Sigmoid colon (tissue), 7 donors: ENCODE results near the gene LAMC3. TPM values are rescaled to one million over a fixed set of nuclear protein-coding genes. Genes with fewer than 3 reads are reported as not detected.

Experiments
- DNase-seq: peaks from one replicate; pipeline ENCODE4 v3.0.0-alpha.2; 2019
- H3K27ac ChIP-seq, 4 donors: fragments of 200-600 bp; sonication (generic); one replicate each; pipeline ENCODE4 v1.5.1; 2016 to 2019; ENCODE audit warnings: mild to moderate bottlenecking in 1 of 4
- H3K27me3 ChIP-seq, 3 donors: fragments of 200-600 bp; sonication (generic); one replicate each; pipeline ENCODE4 v1.5.1; 2019; ENCODE audit warnings: mild to moderate bottlenecking in 1 of 3
- H3K36me3 ChIP-seq, 4 donors: fragments of 200-600 bp; sonication (generic); one replicate each; pipeline ENCODE4 v1.5.1; 2016 to 2019
- H3K4me1 ChIP-seq, 4 donors: fragments of 200-600 bp; sonication (generic); one replicate each; pipeline ENCODE4 v1.5.1; 2017 to 2019
- H3K4me3 ChIP-seq, 4 donors: fragments of 200-600 bp; sonication (generic); one replicate each; pipeline ENCODE4 v1.5.1; 2017 to 2019; ENCODE audit warnings: mild to moderate bottlenecking in 2 of 4, moderate library complexity in 1 of 4
- H3K9me3 ChIP-seq, 4 donors: fragments of 200-600 bp in 3 of 4; sonication (generic) in 3 of 4; one replicate each; pipeline versions ENCODE4 v1.5.1 to v1.6.1; 2013 to 2019
- EP300 ChIP-seq, 4 donors: sonication (generic); formaldehyde crosslinking; IDR thresholded peaks; one replicate each; pipeline ENCODE4 v1.6.1; 2017; ENCODE audit warnings: antibody characterized with exemption in 4 of 4
- POLR2A ChIP-seq, 2 donors: fragments of 450-650 bp; IDR thresholded peaks; one replicate each; pipeline ENCODE4 v1.6.1; 2016; ENCODE audit warnings: antibody characterized with exemption in 2 of 2, mild to moderate bottlenecking in 2 of 2, moderate library complexity in 2 of 2
- POLR2AphosphoS5 ChIP-seq, 4 donors: sonication (generic); formaldehyde crosslinking; IDR thresholded peaks; one replicate each; pipeline ENCODE4 v1.6.1; 2017; ENCODE audit warnings: antibody characterized with exemption in 4 of 4
- WGBS, 2 donors: extraction: QIAGEN DNeasy Blood & Tissue Kit; methylation state at CpG; one replicate each; pipeline ENCODE4 v1.1.7; 2013; 5-methylcytosine and 5-hydroxymethylcytosine counted together
- intact Hi-C: fragments of 100-400 bp; cut with DNase I; formaldehyde crosslinking; loops from one replicate; pipeline ENCODE4 v1.15.1; 2023
- polyA plus RNA-seq, 3 donors: library from polyadenylated mRNA; stranded (reverse); fragments of 200-250 nt; gene quantifications; one replicate each; pipeline ENCODE4 v1.2.3, GENCODE V29; 2013
- total RNA-seq, 4 donors: library from RNA; depleted of rRNA; stranded (reverse); fragments of >200 nt; gene quantifications; one replicate each; pipeline ENCODE4 v1.1.0, GENCODE V29; 2016
- TF ChIP-seq, protein P1 (sequence below), 4 experiments: fragments of 450-650 bp in 3 of 4; fragments of 200-600 bp in 1 of 4; IDR thresholded peaks; one replicate each; pipeline ENCODE4 v1.5.1; 2016 to 2019; ENCODE audit warnings: antibody characterized with exemption in 4 of 4, mild to moderate bottlenecking in 3 of 4, moderate library complexity in 2 of 4
- donor health status: healthy with polysubstance abuse.
- donor health status: Bipolar disorder and iron deficiency.
- donor health status: healthy.

Gene LAMC3
- total and polyA plus RNA-seq, 7 donors = under 0.01 to 1.4 (median 0.46) TPM; not detected in 2

DNA sequence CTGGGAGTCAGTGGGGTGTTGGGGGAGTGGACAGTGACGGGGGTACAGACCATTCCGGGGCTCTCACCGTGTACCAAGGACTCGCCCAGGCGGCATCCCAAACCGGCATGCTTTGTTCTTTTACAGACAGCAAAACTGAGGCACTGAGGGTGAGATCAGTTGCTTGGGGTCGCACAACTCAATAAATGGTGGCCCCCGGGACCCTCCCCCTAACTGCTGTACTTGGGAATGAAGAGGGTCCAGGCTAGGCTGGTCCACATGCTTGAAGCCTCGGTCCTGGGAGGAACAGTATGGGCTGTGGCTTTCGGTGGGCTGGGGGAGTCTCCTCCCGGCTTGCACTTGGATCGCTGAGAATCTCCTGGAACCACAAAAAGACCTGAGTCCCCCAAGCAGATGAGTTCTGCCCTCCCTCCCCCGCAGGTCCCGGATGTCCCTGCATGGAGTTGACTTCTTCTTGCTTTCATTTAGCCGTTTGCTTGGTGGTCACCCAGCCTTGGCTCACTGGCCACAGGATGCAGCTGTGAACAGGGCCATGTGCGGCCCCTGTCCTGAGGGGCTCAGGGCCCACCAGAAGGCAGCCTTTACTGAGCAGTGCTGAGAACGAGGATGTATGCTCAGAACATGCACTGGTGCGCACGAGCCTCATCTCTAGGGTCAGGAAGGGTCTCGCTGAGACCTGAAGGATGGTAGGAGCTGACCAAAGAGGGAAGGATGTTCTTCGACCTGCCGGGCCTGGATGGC, 4.2 kb downstream of the LAMC3 start:
- DNase-seq = no peak
- no peak for TF ChIP-seq POLR2AphosphoS5 (IDR thresholded peaks at IDR 0.05)
- no peak for TF ChIP-seq POLR2A (IDR thresholded peaks at IDR 0.05)
- no peak for TF ChIP-seq EP300 (IDR thresholded peaks at IDR 0.05)
- TF ChIP-seq, protein P1, sequence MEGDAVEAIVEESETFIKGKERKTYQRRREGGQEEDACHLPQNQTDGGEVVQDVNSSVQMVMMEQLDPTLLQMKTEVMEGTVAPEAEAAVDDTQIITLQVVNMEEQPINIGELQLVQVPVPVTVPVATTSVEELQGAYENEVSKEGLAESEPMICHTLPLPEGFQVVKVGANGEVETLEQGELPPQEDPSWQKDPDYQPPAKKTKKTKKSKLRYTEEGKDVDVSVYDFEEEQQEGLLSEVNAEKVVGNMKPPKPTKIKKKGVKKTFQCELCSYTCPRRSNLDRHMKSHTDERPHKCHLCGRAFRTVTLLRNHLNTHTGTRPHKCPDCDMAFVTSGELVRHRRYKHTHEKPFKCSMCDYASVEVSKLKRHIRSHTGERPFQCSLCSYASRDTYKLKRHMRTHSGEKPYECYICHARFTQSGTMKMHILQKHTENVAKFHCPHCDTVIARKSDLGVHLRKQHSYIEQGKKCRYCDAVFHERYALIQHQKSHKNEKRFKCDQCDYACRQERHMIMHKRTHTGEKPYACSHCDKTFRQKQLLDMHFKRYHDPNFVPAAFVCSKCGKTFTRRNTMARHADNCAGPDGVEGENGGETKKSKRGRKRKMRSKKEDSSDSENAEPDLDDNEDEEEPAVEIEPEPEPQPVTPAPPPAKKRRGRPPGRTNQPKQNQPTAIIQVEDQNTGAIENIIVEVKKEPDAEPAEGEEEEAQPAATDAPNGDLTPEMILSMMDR (IDR thresholded peaks at IDR 0.05) = no peak
- peaks cover 10 to 49% (median 25%) of the 10 kb centered on the region in 3 donors for H3K27me3 ChIP-seq
- WGBS, 2 donors = 80 to 88% methylated on average over 22 of the region's 22 CpGs
- intact Hi-C loops = no loop called here
- H3K27ac ChIP-seq = no peak overlapping the region
- peaks cover 0 to 11% (median 6%) of the 10 kb centered on the region in 4 donors for H3K4me1 ChIP-seq
- H3K36me3 ChIP-seq = no peaks in the 10 kb centered on the region
- H3K9me3 ChIP-seq = no peaks in the 10 kb centered on the region
- no peak overlapping the region for H3K4me3 ChIP-seq

DNA sequence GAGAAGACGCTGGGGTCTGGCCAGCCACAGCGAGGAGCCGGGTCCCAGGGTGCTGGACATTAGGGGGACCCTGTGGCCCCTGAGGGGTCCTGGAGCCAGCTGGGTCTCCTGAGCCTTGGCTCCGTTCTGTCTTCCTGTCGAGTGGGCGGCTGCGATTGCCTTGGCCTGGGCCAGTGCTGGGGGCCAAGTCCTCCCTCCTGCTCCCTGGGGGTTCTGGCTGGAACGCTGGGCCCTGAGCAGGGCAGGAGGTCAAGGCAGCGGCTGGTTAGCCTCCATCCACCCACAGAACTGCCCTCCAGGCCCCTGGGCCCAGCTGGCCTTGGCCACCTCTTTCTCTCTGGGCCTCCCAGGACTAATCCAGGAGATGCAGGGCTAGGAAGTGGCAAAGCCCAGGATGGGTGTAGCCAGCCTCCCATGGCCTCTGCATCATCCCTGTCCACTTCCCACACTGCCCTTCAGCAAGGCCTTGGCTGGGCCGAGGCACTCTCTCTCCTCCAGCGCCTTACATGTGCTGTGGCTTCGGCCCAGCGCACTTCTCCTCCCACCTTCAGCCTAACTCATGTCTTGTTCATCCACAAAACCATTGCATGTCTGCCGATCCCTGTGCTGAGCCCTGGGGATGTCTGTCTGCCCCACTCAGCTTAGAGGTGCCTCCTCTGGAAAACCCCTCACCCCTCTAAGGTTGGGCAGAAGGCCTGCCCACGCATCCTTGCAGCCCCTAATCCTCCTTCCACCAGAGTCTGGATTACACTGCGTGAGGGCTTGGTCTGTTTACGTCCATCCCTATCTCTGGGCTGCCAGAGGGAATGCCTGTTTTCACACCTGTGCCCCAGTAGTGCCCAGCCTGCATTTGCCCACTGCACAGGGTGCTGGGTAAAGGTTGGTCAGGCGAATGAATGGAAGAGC, 5.0 kb downstream of the LAMC3 start:
- DNase-seq = no peak
- 81 to 82% methylated on average over 18 of the region's 18 CpGs for WGBS, 2 donors
- Histone ChIP-seq H3K27me3 (peaks cover 4 to 41% (median 18%) of the 10 kb centered on the region in 3 donors), H3K9me3 (no peaks in the 10 kb centered on the region), H3K4me3 (no peak overlapping the region), H3K36me3 (no peaks in the 10 kb centered on the region), H3K27ac (no peak overlapping the region), H3K4me1 (peaks cover 0 to 5% (median 4%) of the 10 kb centered on the region in 4 donors)
- no peak for TF ChIP-seq EP300 (IDR thresholded peaks at IDR 0.05)
- TF ChIP-seq, protein P1 (IDR thresholded peaks at IDR 0.05) = no peak
- TF ChIP-seq POLR2AphosphoS5 (IDR thresholded peaks at IDR 0.05) = no peak
- no peak for TF ChIP-seq POLR2A (IDR thresholded peaks at IDR 0.05)
- intact Hi-C loops = no loop called here

DNA sequence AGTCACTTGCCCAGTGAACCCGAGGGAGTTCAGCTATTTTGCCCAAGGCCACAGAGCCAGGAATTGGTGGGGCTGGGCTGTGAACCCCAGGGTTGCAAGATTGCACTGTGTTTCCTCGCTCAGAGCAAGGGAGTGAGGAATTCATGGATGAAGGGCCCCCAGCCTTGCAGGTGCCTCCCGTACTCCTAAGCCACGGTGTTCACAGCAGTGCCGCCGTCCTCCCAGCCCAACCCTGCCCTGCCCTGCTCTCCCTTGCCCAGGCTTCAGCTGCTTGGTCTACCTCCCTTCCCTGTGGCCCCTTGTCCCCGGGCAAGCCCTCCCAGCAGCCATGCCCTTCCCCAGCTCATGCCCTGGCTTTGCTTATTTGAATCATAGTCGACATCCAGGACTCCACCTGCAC, 6.1 kb downstream of the LAMC3 start:
- Histone ChIP-seq H3K27me3 (peaks cover 0 to 30% (median 8%) of the 10 kb centered on the region in 3 donors), H3K4me3 (no peak overlapping the region), H3K36me3 (no peaks in the 10 kb centered on the region), H3K9me3 (no peaks in the 10 kb centered on the region), H3K27ac (no peak overlapping the region), H3K4me1 (peaks cover 0 to 3% (median 0%) of the 10 kb centered on the region in 4 donors)
- TF ChIP-seq POLR2AphosphoS5 (IDR thresholded peaks at IDR 0.05) (no peak), POLR2A (IDR thresholded peaks at IDR 0.05) (no peak), EP300 (IDR thresholded peaks at IDR 0.05) (no peak)
- TF ChIP-seq, protein P1 (IDR thresholded peaks at IDR 0.05) = no peak
- intact Hi-C loops = no loop called here
- WGBS, 2 donors = 54 to 83% methylated on average over 8 of the region's 8 CpGs
- DNase-seq = no peak

DNA sequence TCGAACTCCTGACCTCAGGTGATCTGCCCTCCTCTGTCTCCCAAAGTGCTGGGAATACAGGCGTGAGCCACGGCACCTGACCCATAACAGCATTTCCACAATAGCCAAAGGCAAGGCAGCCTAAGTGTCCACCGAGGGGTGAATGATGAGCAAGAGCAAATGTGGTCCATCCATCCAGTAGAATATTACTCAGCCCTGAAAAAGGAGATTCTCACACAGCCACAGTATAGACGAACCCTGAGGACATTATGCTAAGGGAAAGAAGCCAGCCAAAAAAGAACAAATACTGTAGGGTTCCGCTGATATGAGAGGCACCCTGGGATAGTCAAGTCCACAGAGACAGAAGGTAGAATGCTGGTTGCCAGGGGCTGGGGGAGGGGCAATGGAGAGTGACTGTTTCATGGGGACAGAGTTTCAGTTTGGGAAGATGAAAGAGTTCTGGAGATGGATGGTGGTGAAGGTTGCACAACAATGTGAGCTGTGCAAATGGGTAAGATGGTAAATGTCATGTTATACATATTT, 7.0 kb downstream of the LAMC3 start:
- DNase-seq = no peak
- no peaks in the 10 kb centered on the region for H3K9me3 ChIP-seq
- intact Hi-C loops = no loop called here
- H3K27me3 ChIP-seq = peaks cover 0 to 22% (median 0%) of the 10 kb centered on the region in 3 donors
- H3K36me3 ChIP-seq = no peaks in the 10 kb centered on the region
- H3K4me1 ChIP-seq = peaks cover 0 to 3% (median 0%) of the 10 kb centered on the region in 4 donors
- no peak overlapping the region for H3K4me3 ChIP-seq
- 91 to 95% methylated on average over 6 of the region's 6 CpGs for WGBS, 2 donors
- no peak overlapping the region for H3K27ac ChIP-seq
- TF ChIP-seq EP300 (IDR thresholded peaks at IDR 0.05) (no peak), POLR2A (IDR thresholded peaks at IDR 0.05) (no peak), POLR2AphosphoS5 (IDR thresholded peaks at IDR 0.05) (no peak)
- TF ChIP-seq, protein P1 (IDR thresholded peaks at IDR 0.05) = no peak
